Activated B cell treated with CpG ODN at 0.5 μM for 24 hours (primary cell): Measurements from ENCODE around the gene AVEN. TPM values are rescaled to one million over a fixed set of nuclear protein-coding genes. Genes with fewer than 3 reads are reported as not detected.

ENCODE experiments used
- ATAC-seq: fragments of 200-7000 bp; cut with Tn5 transposase; one replicate; pipeline ENCODE4 v1.10.0; 2021; ENCODE audit warnings: low read depth, mild to moderate bottlenecking, moderate library complexity
- CTCF ChIA-PET: fragments of 350-600 bp; sonication (Branson Sonifier 250); formaldehyde crosslinking; loops from one replicate; lab custom pipeline; 2021; ENCODE audit warnings: antibody characterized with exemption; lab: Charles Lee
- POLR2A ChIA-PET: fragments of 350-600 bp; sonication (Branson Sonifier 250); formaldehyde crosslinking; loops from one replicate; lab custom pipeline; 2021; ENCODE audit warnings: antibody characterized with exemption; lab: Charles Lee
- DNase-seq: peaks from one replicate; pipeline ENCODE4 v3.0.0; 2022
- H3K27ac Mint-ChIP-seq: one replicate; pipeline ENCODE4 v1.8.0; 2020; ENCODE audit warnings: mixed read lengths
- H3K27me3 Mint-ChIP-seq: one replicate; pipeline ENCODE4 v1.8.0; 2021; ENCODE audit warnings: mixed read lengths
- H3K36me3 Mint-ChIP-seq: one replicate; pipeline ENCODE4 v1.8.0; 2021; ENCODE audit warnings: low read depth, mixed read lengths
- H3K4me1 Mint-ChIP-seq: one replicate; pipeline ENCODE4 v1.8.0; 2021; ENCODE audit warnings: mixed read lengths
- H3K4me3 Mint-ChIP-seq: one replicate; pipeline ENCODE4 v1.8.0; 2020; ENCODE audit warnings: mild to moderate bottlenecking, mixed read lengths
- H3K9me3 Mint-ChIP-seq: one replicate; pipeline ENCODE4 v1.8.0; 2020; ENCODE audit warnings: mixed read lengths
- CTCF ChIP-seq: fragments of 200-600 bp; IDR thresholded peaks from one replicate; pipeline ENCODE4 v1.8.0; 2022; ENCODE audit warnings: antibody characterized with exemption, mild to moderate bottlenecking
- intact Hi-C: fragments of 100-400 bp; cut with micrococcal nuclease; formaldehyde crosslinking; loops from one replicate; pipeline ENCODE4 v1.15.1; 2024
- total RNA-seq: library from RNA; stranded (reverse); gene quantifications from 2 replicates; pipeline ENCODE4 v1.2.3, GENCODE V29; 2022

Gene AVEN
- total RNA-seq, 1 donor from 2014 or later = 14.1 TPM

GRCh38 chr15:33910741-33911140 lies 128.3 kb downstream of the AVEN start:
- Mint-ChIP-seq H3K36me3 (no peaks in the 10 kb centered on the region), H3K9me3 (no peaks in the 10 kb centered on the region), H3K27me3 (no peaks in the 10 kb centered on the region), H3K4me3 (no peak overlapping the region), H3K4me1 (peaks cover 13% of the 10 kb centered on the region), H3K27ac (no peak overlapping the region)
- ATAC-seq = no peak
- intact Hi-C loops = no loop called here
- no peak for DNase-seq
- ChIA-PET CTCF (no interaction called here), POLR2A (no interaction called here)
- TF ChIP-seq CTCF = no peak

GRCh38 chr15:33908406-33908805 lies 130.6 kb downstream of the AVEN start:
- H3K27me3 Mint-ChIP-seq = no peaks in the 10 kb centered on the region
- peaks cover 7% of the 10 kb centered on the region for H3K4me1 Mint-ChIP-seq
- ATAC-seq (no peak), DNase-seq (no peak)
- ChIA-PET POLR2A (no interaction called here), CTCF (no interaction called here)
- no peaks in the 10 kb centered on the region for H3K9me3 Mint-ChIP-seq
- no peak overlapping the region for H3K27ac Mint-ChIP-seq
- no peak overlapping the region for H3K4me3 Mint-ChIP-seq
- TF ChIP-seq CTCF = no peak
- H3K36me3 Mint-ChIP-seq = no peaks in the 10 kb centered on the region
- intact Hi-C loops = no loop called here

- no peak for ATAC-seq
- H3K4me3 Mint-ChIP-seq = no peak overlapping the region
- H3K27ac Mint-ChIP-seq = no peak overlapping the region
- H3K9me3 Mint-ChIP-seq = no peaks in the 10 kb centered on the region
- ChIA-PET POLR2A (no interaction called here), CTCF (no interaction called here)
- H3K36me3 Mint-ChIP-seq = no peaks in the 10 kb centered on the region
- peaks cover 7% of the 10 kb centered on the region for H3K4me1 Mint-ChIP-seq
- H3K27me3 Mint-ChIP-seq = no peaks in the 10 kb centered on the region
- no peak for DNase-seq
- TF ChIP-seq CTCF = no peak
- intact Hi-C loops = no loop called here
Observed at GRCh38 chr15:33907326-33907725, 131.7 kb downstream of the AVEN start.

DNA sequence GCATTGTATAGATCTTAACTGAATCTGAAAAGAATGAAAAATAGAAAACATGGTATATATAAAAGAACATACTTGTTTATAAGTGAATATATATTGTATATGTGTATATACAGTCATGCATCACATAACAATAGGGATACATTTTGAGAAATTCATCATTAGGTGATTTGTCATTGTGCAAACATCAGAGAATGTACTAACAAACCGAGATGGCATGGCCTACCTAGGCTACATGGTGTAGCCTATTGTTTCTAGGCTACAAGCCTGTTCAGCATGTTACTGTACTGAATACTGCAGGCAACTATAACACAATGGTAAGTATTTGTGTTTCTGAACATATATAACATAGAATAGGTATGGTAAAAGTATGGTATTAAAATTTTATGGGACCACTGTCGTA lies 135.3 kb downstream of the AVEN start:
- Mint-ChIP-seq H3K27ac (no peak overlapping the region), H3K4me3 (no peak overlapping the region), H3K9me3 (no peaks in the 10 kb centered on the region), H3K27me3 (no peaks in the 10 kb centered on the region), H3K36me3 (peaks cover 3% of the 10 kb centered on the region), H3K4me1 (peaks cover 5% of the 10 kb centered on the region)
- DNase-seq (no peak), ATAC-seq (no peak)
- intact Hi-C loops = no loop called here
- ChIA-PET CTCF (no interaction called here), POLR2A (no interaction called here)
- TF ChIP-seq CTCF = no peak

- Mint-ChIP-seq H3K36me3 (peaks cover 3% of the 10 kb centered on the region), H3K4me3 (no peak overlapping the region), H3K4me1 (peaks cover 8% of the 10 kb centered on the region), H3K27me3 (no peaks in the 10 kb centered on the region), H3K9me3 (no peaks in the 10 kb centered on the region), H3K27ac (no peak overlapping the region)
- ChIA-PET CTCF (no interaction called here), POLR2A (no interaction called here)
- ATAC-seq (no peak), DNase-seq (no peak)
- intact Hi-C loops = no loop called here
- no peak for TF ChIP-seq CTCF
Observed at GRCh38 chr15:33902043-33902442, 137.0 kb downstream of the AVEN start.
